Measurements from ENCODE around the gene AGBL1.
"Not testable (repeated sequence)": the region's sequence is repeated elsewhere in the genome, so short reads cannot be mapped to it uniquely, and the experiment has no call there.

Gene AGBL1

DNA sequence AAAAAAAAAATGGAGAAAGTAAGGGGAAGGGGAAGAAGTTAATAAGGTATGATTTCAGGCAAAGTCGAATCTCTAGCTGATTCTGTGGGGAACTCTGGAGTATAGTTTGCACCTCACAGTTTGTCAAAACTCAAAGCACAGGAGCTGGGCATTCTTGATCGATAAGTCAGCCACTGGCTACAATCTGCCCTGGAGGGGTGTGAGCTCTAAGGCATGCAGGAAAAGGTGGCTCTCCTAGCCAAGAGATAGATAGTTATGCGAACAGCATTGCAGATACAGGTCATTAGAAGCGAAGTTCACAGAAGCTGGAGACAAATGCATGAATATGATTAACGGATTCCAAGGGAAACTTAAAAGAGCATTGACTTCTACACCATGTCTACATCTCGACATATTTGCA lies 952.6 kb downstream of the AGBL1 start:
- no peak for DNase-seq

DNA sequence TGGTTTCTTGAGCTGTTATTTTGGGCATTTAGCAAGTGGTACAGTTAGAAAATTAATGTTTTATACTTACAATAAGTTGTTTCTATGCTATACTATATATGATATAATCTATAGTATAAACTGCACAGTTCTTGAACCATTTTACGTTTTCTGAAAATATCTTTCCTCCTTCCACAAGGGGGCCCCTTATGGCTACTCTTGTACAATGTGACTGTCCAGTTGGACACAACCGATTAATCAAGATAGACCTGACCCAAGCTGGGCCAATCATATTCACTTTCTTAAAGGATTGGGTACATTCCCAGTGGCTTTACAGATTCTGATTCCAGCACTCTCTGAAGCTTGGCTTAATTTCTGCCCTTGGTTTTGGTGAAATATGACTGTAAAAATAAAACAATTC lies 953.4 kb downstream of the AGBL1 start:
- no peak for DNase-seq

DNA sequence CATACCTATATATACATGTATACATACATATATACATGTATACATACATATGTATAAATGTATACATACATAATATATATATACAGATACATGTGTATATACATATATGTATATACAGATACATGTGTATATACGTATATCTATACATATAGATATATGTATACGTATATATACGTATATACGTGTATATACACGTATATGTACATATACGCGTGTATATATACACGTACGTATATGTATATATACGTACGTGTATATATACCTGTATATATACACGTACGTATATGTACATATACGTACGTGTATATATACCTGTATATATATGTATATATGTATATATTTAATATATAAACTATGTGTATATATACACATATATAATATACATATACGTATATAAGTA lies 955.2 kb downstream of the AGBL1 start:
- no peak for DNase-seq

DNA sequence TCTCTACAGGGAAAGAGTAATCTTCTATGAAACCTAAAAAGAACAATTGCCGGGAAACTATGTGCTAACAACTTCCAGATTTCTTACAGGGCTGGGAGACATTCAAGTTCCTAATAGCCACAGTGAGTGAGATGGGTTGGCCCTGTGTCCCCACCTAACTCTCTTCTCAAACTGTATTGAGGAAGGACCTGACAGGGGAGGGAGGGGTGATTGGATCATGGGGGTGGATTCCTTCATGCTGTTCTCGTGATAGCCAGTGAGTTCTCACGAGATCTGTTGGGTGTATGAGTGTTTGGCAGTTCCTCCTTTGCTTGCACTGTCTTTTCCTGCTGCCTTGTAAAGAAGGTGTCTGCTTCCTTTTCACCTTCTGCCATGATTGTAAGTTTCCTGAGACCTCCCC lies 958.7 kb downstream of the AGBL1 start:
- DNase-seq, result no peak

DNA sequence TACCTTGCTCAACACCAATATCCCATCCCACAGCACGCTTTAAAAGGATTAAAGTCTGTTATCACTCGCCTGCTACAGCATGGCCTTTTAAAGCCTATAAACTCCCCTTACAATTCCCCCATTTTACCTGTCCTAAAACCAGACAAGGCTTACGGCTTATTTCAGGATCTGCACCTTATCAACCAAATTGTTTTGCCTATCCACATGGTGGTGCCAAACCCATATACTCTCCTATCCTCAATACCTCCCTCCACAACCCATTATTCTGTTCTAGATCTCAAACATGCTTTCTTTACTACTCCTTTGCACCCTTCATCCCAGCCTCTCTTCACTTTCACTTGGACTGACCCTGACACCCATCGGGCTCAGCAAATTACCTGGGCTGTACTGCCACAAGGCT lies 962.9 kb downstream of the AGBL1 start:
- not testable (repeated sequence) for DNase-seq

DNA sequence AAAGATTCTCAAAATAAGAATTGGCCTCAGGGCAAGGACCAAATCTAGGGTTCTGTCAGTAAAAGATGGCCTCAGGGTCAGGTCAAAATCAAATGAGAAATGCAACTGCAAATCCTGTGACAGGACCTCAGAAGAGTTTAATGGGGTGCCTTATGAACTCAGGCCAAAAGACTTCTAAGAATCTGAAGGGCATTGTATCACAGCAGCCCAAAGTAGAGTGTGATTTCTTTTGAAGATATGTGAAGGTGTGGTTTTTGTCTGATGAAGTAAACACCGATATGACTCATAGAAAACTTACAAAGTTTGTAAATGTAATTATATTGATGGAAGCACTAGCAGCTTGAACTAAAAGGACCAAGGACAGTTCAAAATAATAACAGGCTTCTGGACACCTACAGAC lies 966.1 kb downstream of the AGBL1 start:
- no peak for DNase-seq

DNA sequence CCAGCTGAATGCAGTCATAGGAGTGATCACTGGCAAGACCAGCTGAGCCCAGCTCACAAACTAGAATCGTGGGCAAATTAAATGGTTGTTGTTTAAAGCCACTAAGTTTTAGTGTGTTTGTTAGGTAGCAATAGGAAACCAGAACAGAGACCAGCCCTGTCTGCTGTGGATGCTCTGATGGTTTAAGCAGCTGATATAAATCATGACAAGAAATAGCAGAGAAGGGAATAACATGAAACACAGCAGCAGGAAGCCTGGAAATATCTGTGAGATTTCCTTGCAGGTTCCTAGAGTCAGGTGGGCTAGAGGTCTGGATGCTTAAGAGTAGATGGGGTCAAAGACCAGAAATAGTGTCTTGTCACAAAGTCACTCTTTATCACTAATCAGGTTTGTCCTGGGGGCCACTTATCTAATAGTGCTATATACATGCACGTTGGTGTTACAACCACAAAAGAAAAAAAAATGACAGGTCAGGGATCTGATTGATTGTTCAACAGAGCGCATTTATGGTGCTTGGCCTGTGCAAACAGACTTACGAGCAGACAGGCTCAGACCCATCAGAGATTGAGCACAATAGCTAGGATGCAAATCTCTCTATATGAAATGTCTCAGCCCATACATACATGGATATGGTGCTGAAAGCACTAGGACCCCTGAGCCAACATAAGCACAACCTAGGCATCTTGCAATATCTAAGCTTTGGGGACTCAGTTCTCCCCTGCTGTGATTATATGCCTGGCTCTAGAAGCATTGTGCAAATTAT lies 967.7 kb downstream of the AGBL1 start:
- DNase-seq, result no peak

All from stimulated activated CD8-positive, alpha-beta memory T cell treated with anti-CD3 and anti-CD28 coated beads, Interleukin-4, amount 100 ng/mL, for 48 hours (primary cell).